GM12864 (cell line): ENCODE data around the gene OR2V1.
"Not testable (repeated sequence)": the region's sequence is repeated elsewhere in the genome, so short reads cannot be mapped to it uniquely, and the experiment has no call there.

Source experiments
- DNase-seq: peaks from one replicate; pipeline ENCODE4 v3.0.0-alpha.2; 2011; ENCODE audit warnings: low read depth
- H3K4me3 ChIP-seq: 2 replicates; pipeline ENCODE4 v1.5.1; 2011; ENCODE audit warnings: mild to moderate bottlenecking, low read depth, low read length, control low read depth
- CTCF ChIP-seq: IDR thresholded peaks from 2 replicates; pipeline ENCODE4 v1.5.1; 2011; ENCODE audit warnings: low read depth, mild to moderate bottlenecking, moderate library complexity, low read length, control low read depth, inconsistent platforms; ENCODE audit errors: missing control alignments

OR2V1 gene

DNA sequence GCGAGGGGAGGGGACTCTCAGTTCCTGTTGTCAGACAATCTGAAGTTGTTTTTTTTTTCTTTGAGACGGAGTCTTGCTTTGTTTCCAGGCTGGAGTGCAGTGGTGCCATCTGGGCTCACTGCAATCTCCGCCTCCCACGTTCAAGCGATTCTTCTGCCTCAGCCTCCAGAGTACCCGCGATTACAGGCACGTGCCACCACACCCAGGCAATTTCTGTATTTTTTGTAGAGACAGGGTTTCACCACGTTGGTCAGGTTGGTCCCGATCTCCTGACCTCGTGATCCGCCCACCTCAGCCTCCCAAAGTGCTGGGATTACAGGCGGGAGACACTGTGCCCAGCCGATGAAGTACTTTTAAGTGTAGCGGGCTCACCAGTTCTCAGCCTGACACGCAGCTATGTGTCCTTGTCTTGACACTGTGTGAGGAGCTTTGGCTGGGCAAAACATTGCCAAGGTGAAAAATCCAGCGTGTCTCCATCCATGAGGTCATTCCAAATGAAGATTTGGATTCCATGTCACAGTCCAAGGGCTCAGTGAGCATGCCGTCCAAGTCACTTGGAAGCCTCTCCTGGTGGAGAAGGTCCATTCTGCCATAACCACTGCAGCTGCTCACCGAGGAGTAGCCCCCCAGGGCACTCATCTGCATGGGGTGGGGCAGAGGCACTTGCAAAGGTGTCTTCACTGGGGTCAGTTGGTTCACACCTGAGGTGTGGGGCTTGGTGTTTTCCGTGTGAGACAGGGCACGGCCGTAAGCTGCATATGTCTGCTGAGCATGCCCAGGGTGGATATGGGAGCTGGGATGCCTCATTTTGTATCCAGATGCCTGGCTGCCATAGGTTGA lies 32.0 kb downstream of the OR2V1 start:
- DNase-seq: no peak
- no peak for TF ChIP-seq CTCF
- no peak overlapping the region for H3K4me3 ChIP-seq

GRCh38 chr5:181097759-181098491 lies 33.0 kb downstream of the OR2V1 start:
- H3K4me3 ChIP-seq: not testable (repeated sequence)

DNA sequence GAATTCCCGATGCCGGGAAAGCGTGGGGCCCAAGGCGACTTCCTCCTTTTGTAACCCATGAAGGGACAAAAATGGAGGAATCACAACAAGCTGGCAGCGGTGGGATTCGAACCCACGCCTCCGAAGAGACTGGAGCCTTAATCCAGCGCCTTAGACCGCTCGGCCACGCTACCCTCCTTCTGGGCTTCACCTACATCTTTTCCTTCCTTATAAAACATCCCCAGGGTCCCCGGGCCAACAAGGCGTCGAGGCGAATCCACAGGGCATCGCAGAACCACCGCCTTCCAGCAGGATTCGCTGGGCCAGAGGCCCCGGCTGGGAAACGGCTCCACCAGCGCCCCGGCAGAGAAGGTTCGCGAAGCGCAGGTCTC lies 33.6 kb downstream of the OR2V1 start:
- not testable (repeated sequence) for DNase-seq, H3K4me3 ChIP-seq

More at GRCh38 chr5:181097759-181098491, 33.0 kb downstream of the OR2V1 start:
- not testable (repeated sequence) for DNase-seq

DNA sequence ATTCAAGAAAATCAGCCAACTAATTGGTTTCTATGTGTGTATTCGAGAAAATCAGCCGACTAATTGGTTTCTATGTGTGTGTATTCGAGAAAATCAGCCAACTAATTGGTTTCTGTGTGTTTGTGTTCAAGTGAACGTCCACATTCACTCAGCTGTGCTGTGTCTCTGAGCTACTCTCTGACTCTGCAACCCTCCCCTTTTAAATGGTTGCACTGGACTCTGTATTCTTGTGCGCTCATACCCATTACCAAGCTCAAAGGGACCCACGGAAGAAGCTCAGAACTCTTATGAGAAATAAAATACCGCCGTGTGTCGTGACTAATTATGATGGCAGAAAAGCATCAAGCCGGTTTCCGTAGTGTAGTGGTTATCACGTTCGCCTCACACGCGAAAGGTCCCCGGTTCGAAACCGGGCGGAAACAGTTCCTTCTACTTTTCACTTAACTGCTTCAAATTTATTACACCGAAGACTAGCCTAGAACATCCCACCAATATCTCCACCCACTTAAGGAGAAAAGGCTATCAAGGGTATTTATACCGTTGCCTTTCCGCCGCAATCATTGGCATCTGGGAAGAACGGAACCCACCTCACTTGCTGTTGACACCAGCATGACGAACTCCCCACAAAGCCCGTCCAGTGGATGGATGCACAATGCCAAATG lies 34.1 kb downstream of the OR2V1 start:
- H3K4me3 ChIP-seq, DNase-seq: not testable (repeated sequence)

- DNase-seq: not testable (repeated sequence)
Observed at GRCh38 chr5:181095162-181095561, 35.8 kb downstream of the OR2V1 start.

GRCh38 chr5:181092428-181092827 lies 38.5 kb downstream of the OR2V1 start:
- TF ChIP-seq CTCF: no peak
- DNase-seq: no peak
- no peak overlapping the region for H3K4me3 ChIP-seq

More at GRCh38 chr5:181095162-181095561, 35.8 kb downstream of the OR2V1 start:
- H3K4me3 ChIP-seq: not testable (repeated sequence)

DNA sequence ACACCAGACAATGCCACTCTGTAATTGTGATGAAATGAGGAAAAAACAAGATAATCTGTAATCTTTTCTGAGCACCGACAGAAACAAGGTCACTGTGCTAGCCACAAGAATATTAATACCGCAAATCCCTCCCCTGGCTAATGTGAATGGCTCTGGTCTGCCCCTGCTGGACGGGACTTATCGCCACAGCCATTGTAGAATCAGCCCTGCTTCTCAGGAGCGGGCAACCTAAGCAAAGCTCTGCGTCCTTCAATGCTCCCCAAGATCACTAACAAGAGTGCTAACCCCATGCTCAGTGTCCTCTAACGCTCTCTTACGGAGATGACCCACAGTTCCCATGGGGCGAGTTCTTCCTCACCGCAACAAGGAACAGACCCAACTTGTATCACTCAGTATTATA lies 42.7 kb downstream of the OR2V1 start:
- H3K4me3 ChIP-seq: no peak overlapping the region
- TF ChIP-seq CTCF: peak; percentile 56
- DNase-seq: no peak

GRCh38 chr5:181087309-181087708 lies 43.7 kb downstream of the OR2V1 start:
- no peak for DNase-seq
- TF ChIP-seq CTCF: no peak
- H3K4me3 ChIP-seq: no peak overlapping the region

DNA sequence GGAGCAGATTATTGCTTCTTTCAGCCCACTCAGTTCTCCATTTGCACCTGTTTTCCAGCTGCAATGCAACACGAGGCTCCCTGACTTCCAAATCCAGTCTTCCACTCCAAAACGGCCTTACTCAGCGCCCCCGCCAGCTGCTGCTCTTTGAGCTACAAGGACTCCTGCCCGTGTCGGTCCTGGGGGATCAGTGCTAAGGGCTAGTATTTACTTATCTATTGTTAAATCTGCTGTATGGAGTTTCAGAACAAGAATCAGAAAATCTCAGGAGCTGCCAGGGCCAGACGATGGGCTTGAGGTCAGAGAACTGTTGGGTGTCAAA lies 44.1 kb downstream of the OR2V1 start:
- H3K4me3 ChIP-seq: no peak overlapping the region
- no peak for DNase-seq
- TF ChIP-seq CTCF: no peak
